ENCODE data around the gene RASGRF1.

Gene RASGRF1

DNA sequence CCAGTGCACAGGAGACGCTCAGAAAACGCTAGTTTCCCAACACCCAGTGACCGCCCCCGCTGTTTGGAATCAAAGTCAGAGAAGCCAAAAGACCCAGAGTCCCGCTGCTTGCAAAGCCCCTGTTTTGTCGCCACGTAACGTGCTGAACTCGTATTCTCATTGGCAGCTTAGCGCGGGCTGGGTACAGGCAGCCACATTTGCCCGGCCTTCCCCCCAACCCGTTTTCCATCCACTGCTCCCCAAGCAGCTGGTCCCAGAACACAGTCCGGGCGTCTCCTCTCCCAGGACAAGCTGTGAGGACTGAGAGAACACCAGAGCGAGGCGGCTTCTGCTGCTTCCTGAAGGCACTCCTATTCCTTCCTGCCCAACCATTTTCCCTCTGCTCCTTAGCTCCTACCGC, 54.8 kb downstream of the RASGRF1 start:
- DNase-seq (ENCODE audit: low read depth) = no peak
- TF ChIP-seq, protein P1, sequence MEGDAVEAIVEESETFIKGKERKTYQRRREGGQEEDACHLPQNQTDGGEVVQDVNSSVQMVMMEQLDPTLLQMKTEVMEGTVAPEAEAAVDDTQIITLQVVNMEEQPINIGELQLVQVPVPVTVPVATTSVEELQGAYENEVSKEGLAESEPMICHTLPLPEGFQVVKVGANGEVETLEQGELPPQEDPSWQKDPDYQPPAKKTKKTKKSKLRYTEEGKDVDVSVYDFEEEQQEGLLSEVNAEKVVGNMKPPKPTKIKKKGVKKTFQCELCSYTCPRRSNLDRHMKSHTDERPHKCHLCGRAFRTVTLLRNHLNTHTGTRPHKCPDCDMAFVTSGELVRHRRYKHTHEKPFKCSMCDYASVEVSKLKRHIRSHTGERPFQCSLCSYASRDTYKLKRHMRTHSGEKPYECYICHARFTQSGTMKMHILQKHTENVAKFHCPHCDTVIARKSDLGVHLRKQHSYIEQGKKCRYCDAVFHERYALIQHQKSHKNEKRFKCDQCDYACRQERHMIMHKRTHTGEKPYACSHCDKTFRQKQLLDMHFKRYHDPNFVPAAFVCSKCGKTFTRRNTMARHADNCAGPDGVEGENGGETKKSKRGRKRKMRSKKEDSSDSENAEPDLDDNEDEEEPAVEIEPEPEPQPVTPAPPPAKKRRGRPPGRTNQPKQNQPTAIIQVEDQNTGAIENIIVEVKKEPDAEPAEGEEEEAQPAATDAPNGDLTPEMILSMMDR (conservative IDR thresholded peaks at IDR 0.05; ENCODE audit: control insufficient read depth, insufficient read depth, low read depth, low read length) = no peak

DNA sequence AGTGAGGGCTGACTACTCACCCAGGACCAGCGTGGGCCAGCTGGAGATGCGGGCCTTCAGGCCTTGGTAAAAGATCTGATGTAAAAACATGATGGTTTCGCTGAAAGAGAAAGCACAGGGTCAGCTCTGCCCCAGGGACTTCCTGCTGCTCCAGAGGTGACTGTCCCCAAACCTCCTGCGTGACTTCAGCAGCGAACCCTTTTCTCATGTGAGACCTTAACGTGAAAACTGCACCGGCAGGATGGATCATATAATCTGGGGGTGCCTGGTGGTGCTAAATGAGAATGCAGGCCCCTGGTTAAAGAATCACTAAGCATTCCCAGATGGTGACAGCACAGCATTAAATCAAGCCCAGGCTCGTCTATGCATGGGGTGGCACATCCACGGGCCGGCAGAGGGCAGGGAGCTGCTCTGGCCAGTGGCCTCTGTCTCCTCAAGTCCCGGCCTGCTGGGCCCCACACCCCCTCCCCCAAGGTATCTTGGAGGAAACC, 55.4 kb downstream of the RASGRF1 start:
- no peak for DNase-seq (ENCODE audit: low read depth)
- no peak overlapping the region for H3K4me3 ChIP-seq (ENCODE audit: control insufficient read depth, low read depth, low read length)
- TF ChIP-seq, protein P1 (conservative IDR thresholded peaks at IDR 0.05; ENCODE audit: control insufficient read depth, insufficient read depth, low read depth, low read length) = no peak

More for the DNA sequence above, 54.8 kb downstream of the RASGRF1 start:
- no peak overlapping the region for H3K4me3 ChIP-seq (ENCODE audit: control insufficient read depth, low read depth, low read length)

DNA sequence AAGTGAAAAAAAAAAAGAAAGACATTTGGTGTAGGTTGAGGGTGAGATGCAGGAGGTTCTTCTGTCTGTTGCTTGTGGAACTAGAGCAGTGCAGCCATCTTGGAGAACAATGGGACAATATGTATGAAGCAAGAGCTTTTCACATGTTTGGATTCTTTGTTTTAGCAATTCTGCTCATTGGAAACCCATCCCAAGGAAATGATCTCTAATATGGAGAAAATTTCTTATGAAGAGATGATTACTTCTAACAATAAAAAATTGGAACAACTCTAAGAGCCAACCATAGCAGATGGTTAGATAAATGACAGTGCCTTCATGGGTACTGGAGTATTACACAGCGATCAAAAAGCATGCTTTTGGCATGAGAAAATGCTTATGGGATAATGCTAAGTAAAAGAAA, 56.3 kb downstream of the RASGRF1 start:
- no peak overlapping the region for H3K4me3 ChIP-seq (ENCODE audit: control insufficient read depth, low read depth, low read length)
- TF ChIP-seq, protein P1 (conservative IDR thresholded peaks at IDR 0.05; ENCODE audit: control insufficient read depth, insufficient read depth, low read depth, low read length) = no peak
- DNase-seq (ENCODE audit: low read depth) = no peak

DNA sequence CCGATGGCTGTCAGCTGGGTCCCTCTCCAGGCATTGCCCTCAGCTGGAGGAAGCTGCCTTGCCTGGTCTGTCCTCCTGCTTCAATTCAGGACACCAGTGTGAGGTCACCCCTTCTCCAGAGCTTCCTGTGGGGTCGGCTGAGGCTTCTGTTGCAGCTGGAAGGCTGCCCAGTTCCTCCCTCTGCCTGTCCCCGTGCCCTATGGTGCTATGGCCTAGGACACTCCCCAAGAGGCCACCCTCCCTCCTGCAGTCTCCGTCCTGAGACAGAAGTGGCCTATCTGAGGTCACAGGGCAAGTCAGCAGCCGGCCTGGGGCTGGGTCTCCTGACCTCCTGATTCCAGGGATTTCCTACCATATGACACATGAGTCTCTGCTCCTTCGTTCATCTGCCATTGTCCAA, 57.9 kb downstream of the RASGRF1 start:
- TF ChIP-seq, protein P1 (conservative IDR thresholded peaks at IDR 0.05; ENCODE audit: control insufficient read depth, insufficient read depth, low read depth, low read length) = no peak
- no peak overlapping the region for H3K4me3 ChIP-seq (ENCODE audit: control insufficient read depth, low read depth, low read length)
- no peak for DNase-seq (ENCODE audit: low read depth)

DNA sequence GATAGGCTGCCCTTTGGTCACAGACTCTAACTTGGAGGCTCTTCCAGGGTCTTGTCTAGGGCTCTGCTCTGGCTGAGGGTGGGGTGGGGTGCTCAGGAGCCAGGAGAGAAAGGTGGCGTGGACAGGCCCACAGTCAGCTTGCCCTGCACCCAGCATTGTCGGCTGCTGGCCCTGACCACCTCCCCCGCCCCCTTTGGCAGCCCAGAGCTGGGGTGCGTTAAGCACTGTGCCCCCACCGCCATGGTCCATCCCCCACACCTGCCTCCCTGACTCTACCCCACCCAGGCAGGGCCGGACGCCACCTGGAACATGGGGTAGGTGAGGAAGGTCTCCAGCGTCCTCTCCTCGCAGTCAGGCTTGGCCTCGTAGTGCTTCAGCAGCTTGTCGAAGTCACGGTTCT, 58.8 kb downstream of the RASGRF1 start:
- TF ChIP-seq, protein P1 (conservative IDR thresholded peaks at IDR 0.05; ENCODE audit: control insufficient read depth, insufficient read depth, low read depth, low read length) = no peak
- no peak for DNase-seq (ENCODE audit: low read depth)
- no peak overlapping the region for H3K4me3 ChIP-seq (ENCODE audit: control insufficient read depth, low read depth, low read length)

DNA sequence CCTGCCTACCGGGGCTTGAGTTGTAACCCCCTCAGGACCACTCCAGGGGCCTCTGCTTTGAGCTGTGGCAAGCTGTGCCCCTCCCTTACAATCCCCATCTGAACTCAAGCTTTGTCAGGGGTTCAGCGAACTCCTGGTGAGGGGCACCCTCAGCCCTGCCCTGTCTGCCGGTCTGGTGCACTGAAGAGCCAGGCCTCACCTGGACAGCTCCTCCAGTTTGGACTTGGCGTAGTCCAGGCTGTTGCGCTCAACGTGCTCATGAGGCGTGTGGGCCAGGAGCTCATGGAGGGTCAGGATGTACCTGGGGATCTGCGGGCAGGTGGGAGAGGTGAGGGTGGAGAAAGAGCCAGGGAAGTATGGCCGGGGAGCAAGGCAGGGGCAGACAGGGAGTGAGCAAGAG, 59.4 kb downstream of the RASGRF1 start:
- TF ChIP-seq, protein P1 (conservative IDR thresholded peaks at IDR 0.05; ENCODE audit: control insufficient read depth, insufficient read depth, low read depth, low read length) = no peak
- DNase-seq (ENCODE audit: low read depth) = no peak
- no peak overlapping the region for H3K4me3 ChIP-seq (ENCODE audit: control insufficient read depth, low read depth, low read length)

DNA sequence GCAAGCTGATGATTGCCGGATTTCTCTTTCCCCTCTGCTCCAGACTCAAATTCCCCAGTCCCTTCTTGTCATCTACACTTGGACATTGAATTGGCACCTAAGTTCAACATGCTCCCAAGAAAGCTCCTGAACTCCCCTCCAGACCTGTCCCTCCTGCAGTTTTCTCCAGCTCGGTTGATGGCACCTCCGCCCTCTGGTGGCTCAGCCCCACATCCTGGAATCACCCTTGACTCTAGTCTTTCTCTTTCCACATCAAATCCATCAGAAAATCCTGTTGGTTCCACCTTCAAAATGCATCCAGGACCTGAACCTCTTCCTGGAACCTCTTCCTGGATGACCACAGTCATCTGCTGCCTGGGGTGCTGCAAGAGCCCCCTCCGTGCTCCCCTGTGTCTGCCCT, 60.1 kb downstream of the RASGRF1 start:
- DNase-seq (ENCODE audit: low read depth) = no peak
- H3K4me3 ChIP-seq (ENCODE audit: control insufficient read depth, low read depth, low read length) = no peak overlapping the region
- TF ChIP-seq, protein P1 (conservative IDR thresholded peaks at IDR 0.05; ENCODE audit: control insufficient read depth, insufficient read depth, low read depth, low read length) = no peak

All from fibroblast of mammary gland (primary cell).